Raji (cell line): ENCODE measurements around the gene PLXNC1.

Experiments used
- POLR2A ChIP-seq: IDR thresholded peaks from 2 replicates; pipeline ENCODE4 v1.6.1; 2011; ENCODE audit warnings: low read depth, low read length, control low read depth; ENCODE audit not compliant: insufficient read depth

PLXNC1 gene

DNA sequence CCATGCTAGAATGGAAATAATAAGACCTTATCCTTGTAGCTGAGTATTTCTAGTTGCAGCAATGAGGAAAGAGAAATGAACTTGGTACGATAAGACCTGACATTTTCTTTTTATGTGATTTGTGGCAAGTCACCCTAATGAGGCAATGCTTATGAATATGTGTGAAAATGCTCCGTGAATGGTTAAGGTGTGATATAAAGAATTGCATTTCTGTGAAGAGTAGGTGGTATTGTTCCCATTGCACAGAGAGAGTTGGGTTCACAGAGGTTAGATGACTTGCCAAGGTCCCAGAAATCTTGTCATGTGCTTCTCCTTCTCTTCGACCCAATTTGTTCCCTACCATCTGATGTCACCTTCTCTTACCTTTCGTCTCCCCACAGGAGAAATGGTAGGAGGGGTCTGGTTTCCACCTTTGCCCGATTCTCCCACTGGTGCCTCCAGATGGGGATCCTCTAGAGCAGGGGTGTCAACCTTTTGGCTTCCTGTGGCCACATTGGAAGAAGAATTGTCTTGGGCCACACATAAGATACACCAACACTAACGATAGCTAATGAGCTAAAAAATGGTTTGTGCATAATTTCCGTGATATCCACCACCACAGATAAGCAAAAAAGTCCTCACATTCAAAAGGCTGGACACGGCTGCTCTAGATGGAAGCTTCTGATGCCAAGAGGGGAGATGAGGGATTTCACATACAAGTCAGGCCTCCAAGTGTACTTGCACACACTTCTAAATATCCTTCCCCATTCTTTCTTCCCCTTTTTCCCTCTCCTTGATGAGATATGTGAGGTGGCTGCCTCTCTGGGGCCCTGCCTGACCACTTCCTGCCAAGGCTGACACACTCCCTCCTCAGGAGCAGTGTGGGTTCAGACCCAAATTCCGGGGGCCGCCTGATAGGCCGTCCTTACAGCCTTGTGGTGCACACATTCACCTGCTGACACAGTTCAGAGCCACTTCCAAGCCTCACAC lies 96.1 kb downstream of the PLXNC1 start:
- TF ChIP-seq POLR2A = no peak

GRCh38 chr12:94245631-94246383 lies 97.4 kb downstream of the PLXNC1 start:
- no peak for TF ChIP-seq POLR2A

GRCh38 chr12:94247246-94247645 lies 98.9 kb downstream of the PLXNC1 start:
- TF ChIP-seq POLR2A = no peak

DNA sequence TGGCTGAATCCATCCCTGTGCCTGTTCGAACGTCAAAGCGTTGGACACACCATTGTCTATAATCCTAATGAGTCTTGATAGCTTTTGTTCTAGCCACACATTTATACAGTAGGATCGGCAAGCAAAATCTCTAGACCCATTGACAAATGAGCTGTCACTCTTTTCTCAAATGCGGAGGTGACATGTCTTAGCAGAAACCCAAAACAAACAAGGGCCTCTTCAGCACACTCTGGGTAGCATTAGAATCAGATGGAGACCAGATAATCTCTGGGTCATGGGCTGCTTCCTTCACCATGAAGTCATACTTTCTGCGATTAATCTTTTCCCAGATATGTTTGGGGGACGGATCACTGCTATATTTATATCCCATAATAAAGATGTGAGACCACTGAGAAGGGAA lies 100.2 kb downstream of the PLXNC1 start:
- TF ChIP-seq POLR2A = no peak

DNA sequence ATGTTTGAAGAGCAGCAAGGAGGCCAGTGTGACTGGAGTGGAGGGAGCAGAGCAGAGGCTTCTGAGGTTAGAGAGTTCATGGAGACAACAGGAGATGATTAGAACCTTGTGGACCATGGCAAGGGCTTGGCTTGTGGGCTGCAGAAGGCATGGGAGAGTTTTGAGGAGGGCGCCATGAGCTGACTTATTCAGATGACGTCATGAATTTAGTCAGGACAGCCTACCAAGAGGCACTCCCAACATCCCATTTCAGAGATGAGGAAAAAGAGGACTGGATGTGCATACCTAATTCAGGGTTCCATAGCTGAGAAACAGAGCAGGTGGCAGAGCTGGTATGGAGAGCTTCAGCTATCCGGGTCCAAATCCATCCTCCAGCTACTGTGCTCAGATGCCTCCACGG lies 101.8 kb downstream of the PLXNC1 start:
- TF ChIP-seq POLR2A = no peak

DNA sequence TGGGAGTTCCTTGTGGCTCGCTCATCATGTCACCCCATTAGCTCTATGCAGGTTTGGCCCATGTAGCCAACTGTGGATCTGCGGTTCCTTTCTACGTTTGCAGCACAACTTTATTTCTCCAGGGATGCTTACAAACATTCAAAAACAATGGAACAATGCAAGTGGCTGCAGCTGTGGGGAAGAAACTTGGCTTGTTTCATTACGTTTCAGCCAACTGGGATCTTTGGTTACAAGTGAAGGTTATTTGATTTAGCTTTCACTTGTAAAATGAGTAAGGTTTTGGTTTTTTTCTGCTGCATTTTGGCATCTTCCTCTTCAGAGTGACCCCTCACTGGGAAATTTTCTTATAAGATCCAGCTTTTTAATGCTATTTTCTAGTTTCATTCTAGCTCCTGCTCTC lies 105.9 kb downstream of the PLXNC1 start:
- no peak for TF ChIP-seq POLR2A

DNA sequence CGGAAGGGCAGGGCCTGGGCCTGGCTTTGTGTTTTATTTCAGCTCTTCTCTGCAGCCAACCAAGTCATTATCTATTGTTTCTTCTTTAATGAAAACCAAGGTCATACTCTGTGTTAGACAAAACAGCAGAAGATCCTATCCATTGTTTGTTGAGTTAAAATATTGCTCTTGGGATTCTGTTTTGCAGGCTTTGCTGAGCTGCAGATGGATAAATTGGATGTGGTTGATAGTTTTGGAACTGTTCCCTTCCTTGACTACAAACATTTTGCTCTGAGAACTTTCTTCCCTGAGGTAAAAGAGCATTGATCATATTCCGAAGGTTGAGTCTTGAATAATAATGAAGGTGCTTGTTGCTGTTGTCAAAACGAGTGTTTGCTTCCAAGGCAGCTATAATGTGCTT lies 106.6 kb downstream of the PLXNC1 start:
- no peak for TF ChIP-seq POLR2A

- no peak for TF ChIP-seq POLR2A
Observed at GRCh38 chr12:94255428-94255827, 107.1 kb downstream of the PLXNC1 start.

DNA sequence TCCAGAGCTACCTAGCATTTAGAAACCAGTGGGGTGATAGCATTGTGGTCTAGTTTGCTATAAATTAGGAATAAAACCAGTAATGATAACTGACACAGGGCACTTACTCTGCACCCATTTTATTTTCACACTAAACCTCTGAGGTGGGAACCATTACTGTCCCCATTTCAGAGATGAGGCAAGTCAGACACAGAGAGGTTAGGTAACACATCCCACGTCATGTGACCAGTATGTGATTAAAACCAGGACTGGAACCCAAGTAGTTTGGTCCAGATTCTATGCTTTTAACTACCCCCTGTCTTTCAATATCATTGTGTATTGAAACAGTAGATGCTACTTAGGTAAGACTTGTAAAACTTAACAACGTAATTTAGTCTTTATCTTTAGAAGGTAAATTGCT lies 110.2 kb downstream of the PLXNC1 start:
- TF ChIP-seq POLR2A = no peak

DNA sequence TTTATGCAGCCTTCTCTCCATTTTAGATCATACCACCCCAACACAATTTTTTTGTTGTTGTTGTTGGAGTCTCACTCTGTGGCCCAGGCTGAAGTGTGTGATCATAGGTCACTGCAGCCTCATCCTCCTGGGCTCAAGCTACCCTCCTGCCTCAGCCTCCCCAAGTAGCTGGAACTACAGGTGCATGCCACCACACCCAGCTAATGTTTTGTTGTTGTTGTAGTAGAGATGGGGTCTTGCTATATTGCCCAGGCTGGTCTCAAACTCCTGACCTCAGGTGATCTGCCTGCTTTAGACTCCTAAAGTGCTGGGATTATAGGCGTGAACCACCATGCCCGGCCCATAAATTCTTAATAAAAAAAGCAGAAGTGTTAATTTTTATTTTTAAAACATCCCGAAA lies 111.6 kb downstream of the PLXNC1 start:
- no peak for TF ChIP-seq POLR2A

GRCh38 chr12:94260717-94261116 lies 112.3 kb downstream of the PLXNC1 start:
- no peak for TF ChIP-seq POLR2A

- TF ChIP-seq POLR2A = no peak
Observed at GRCh38 chr12:94261119-94261518, 112.7 kb downstream of the PLXNC1 start.

- TF ChIP-seq POLR2A = no peak
Observed at GRCh38 chr12:94261786-94262185, 113.4 kb downstream of the PLXNC1 start.

DNA sequence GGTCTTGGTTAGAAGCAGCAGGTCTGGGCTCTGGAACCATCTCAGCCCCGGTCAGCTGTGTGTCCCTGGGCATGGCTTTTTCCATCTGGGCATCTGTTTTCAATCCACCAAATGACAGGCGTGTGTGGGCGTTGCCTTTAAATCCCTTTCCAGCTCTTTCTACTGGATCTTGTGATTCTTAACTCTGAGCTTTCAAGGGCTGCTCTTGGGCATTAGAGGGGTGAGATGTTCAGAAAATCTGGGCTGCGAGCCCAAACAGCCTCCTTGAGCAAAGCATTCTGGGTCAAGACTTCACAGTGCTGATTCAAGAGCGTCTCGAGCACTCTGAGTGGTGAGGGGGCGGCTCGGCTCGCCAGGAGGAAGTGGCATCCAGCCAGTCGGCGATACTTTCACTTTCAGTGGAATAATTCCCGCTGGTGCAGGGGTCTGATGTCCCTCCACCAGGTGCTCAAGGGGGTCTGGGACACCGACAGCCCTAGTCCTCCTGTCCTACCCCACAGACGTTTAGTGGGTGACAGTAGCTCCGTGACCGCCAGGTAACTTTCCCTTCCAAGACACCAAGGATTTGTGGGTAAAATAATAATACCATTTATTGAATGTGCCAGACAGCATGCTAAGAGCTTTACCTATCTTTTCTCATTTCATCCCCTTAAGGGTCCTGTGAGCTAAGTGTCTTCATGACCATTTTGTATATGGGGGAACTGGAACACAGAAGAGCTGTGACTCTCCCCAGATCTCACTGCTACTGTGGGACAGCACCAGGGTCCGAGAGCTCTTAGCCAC lies 114.0 kb downstream of the PLXNC1 start:
- peak; percentile 59 for TF ChIP-seq POLR2A
